CD4-positive, alpha-beta memory T cell (primary cell): ENCODE data around the gene SLC35G2. TPM values are rescaled to one million over a fixed set of nuclear protein-coding genes. Genes with fewer than 3 reads are reported as not detected.

Experiments
- CTCF ChIA-PET: fragments of 350-600 bp; sonication (Branson Sonifier 250); formaldehyde crosslinking; loops from one replicate; lab custom pipeline; 2021; ENCODE audit warnings: inconsistent platforms; ENCODE audit not compliant: partially characterized antibody; lab: Charles Lee
- POLR2A ChIA-PET: fragments of 350-600 bp; sonication (Branson Sonifier 250); formaldehyde crosslinking; loops from one replicate; lab custom pipeline; 2021; ENCODE audit not compliant: partially characterized antibody; lab: Charles Lee
- DNase-seq, 5 donors: peaks; one replicate each; pipeline versions ENCODE4 v3.0.0 to v3.0.0-alpha.2; 2020 to 2022; ENCODE audit warnings: mixed read lengths in 1 of 5
- H3K27ac ChIP-seq: one replicate; pipeline ENCODE4 v1.7.0; 2013; ENCODE audit warnings: low read depth, low read length
- H3K27me3 ChIP-seq: 2 replicates; pipeline ENCODE4 v1.7.0; 2013; ENCODE audit warnings: mild to moderate bottlenecking, low read length, moderate library complexity; ENCODE audit not compliant: insufficient read depth
- H3K36me3 ChIP-seq: 2 replicates; pipeline ENCODE4 v1.7.0; 2013; ENCODE audit warnings: mild to moderate bottlenecking, low read length, moderate library complexity; ENCODE audit not compliant: insufficient read depth
- H3K4me1 ChIP-seq: 2 replicates; pipeline ENCODE4 v1.7.0; 2013; ENCODE audit warnings: mild to moderate bottlenecking, low read length, moderate library complexity; ENCODE audit not compliant: insufficient read depth
- H3K4me3 ChIP-seq, 2 donors: one replicate each; pipeline ENCODE4 v1.7.0; 2013; ENCODE audit warnings: low read length in 2 of 2, mild to moderate bottlenecking in 1 of 2
- H3K9me3 ChIP-seq, 2 donors: one replicate each; pipeline ENCODE4 v1.7.0; 2013; ENCODE audit warnings: low read length in 2 of 2, control low read depth in 1 of 2; ENCODE audit not compliant: control insufficient read depth in 1 of 2
- H3K27ac Mint-ChIP-seq, 7 donors: one replicate each; pipeline ENCODE4 v1.8.0; 2020 to 2021; ENCODE audit warnings: mixed read lengths in 7 of 7, mild to moderate bottlenecking in 6 of 7, inconsistent platforms in 3 of 7, moderate library complexity in 3 of 7
- H3K27me3 Mint-ChIP-seq, 2 donors: one replicate each; pipeline ENCODE4 v1.8.0; 2020 to 2021; ENCODE audit warnings: mixed read lengths in 2 of 2
- H3K36me3 Mint-ChIP-seq, 2 donors: one replicate each; pipeline ENCODE4 v1.8.0; 2020 to 2021; ENCODE audit warnings: mixed read lengths in 2 of 2, inconsistent platforms in 1 of 2, mild to moderate bottlenecking in 1 of 2
- H3K4me1 Mint-ChIP-seq, 4 donors: one replicate each; pipeline ENCODE4 v1.8.0; 2020 to 2021; ENCODE audit warnings: mixed read lengths in 4 of 4, mild to moderate bottlenecking in 1 of 4
- H3K4me3 Mint-ChIP-seq, 8 donors: one replicate each; pipeline ENCODE4 v1.8.0; 2020 to 2021; ENCODE audit warnings: mixed read lengths in 8 of 8, mild to moderate bottlenecking in 7 of 8, moderate library complexity in 6 of 8, inconsistent platforms in 3 of 8
- H3K9me3 Mint-ChIP-seq, 8 donors: one replicate each; pipeline ENCODE4 v1.8.0; 2020 to 2021; ENCODE audit warnings: mixed read lengths in 8 of 8, mild to moderate bottlenecking in 5 of 8, inconsistent platforms in 3 of 8, moderate library complexity in 1 of 8
- intact Hi-C: fragments of 100-400 bp; cut with micrococcal nuclease; formaldehyde crosslinking; loops from one replicate; pipeline ENCODE4 v1.15.1; 2023
- polyA plus RNA-seq, 2 donors: library from polyadenylated mRNA; unstranded; fragments of 300-500 nt; fragmentation: Illumina TruSeq; gene quantifications; one replicate each; pipeline ENCODE4 v1.2.3, GENCODE V29; 2021
- total RNA-seq, 2 experiments: library from RNA; stranded (reverse); gene quantifications; one replicate each; pipeline ENCODE4 v1.2.3, GENCODE V29; 2021

Gene SLC35G2
- total and polyA plus RNA-seq, 4 experiments from 2014 or later: 0.17 to 0.42 (median 0.32) TPM

DNA sequence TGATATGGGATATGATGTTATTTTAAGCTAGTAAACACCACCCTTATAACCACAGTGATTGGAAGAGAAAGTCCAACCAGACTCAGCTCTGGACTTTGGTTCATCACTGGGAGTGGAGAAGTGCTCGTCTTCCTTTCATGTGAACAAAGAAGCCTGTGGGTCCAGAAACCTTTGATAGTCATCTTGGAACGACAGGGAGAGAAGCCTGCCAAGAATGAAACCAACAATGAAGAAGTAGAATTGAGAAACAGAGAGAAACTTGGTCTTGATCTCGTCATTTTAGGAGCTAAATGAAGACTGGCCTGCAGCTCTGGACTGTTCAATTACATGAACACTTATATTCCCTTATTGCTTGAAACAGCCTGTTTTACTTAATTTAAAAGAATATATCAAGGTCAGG is 13.1 kb upstream of the SLC35G2 start:
- Histone ChIP-seq H3K4me1 (no peaks in the 10 kb centered on the region), H3K27me3 (no peaks in the 10 kb centered on the region), H3K4me3 (no peak overlapping the region), H3K36me3 (no peaks in the 10 kb centered on the region), H3K9me3 (no peaks in the 10 kb centered on the region), H3K27ac (no peak overlapping the region)
- Mint-ChIP-seq H3K4me1 (peaks cover 0 to 3% (median 0%) of the 10 kb centered on the region in 4 donors), H3K27ac (no peak overlapping the region), H3K27me3 (no peaks in the 10 kb centered on the region), H3K36me3 (no peaks in the 10 kb centered on the region), H3K9me3 (peaks cover 0 to 2% (median 0%) of the 10 kb centered on the region in 8 donors), H3K4me3 (no peak overlapping the region)
- ChIA-PET CTCF (interaction anchor here (1.4 to 1.5 kb wide), 2 partner anchors 56 to 224 kb away, joined by 3 to 4 read pairs; partner anchors contain the start of gene NCK1), POLR2A (interaction anchor here (1.1 kb wide), 1 partner anchor 56 kb away, joined by 3 read pairs; the partner anchor contains the start of gene NCK1)
- intact Hi-C loops: no loop called here
- DNase-seq: no peak

DNA sequence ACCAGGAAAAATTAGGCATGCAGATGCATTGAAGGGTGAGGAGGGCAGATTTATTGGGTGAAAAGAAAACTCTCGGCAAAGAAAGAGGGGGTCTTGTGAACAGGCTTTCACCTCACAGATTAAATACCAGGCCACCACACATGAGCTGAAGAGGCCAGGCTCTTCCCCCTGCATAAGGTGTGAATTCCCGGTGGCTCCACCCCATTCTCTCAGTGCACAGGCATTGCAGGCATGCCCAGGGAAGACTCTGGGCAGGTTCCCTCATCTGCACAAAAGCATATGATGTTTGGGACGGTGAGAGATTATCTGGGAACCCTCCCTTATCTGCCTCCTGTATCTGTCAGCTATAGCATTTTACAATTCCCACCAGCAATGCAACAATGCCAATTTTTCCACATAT is 7.2 kb upstream of the SLC35G2 start:
- Mint-ChIP-seq H3K36me3 (no peaks in the 10 kb centered on the region), H3K4me3 (no peak overlapping the region), H3K9me3 (peaks cover 0 to 4% (median 0%) of the 10 kb centered on the region in 8 donors), H3K27ac (no peak overlapping the region), H3K27me3 (peaks cover 0 to 3% of the 10 kb centered on the region in 2 donors), H3K4me1 (no peaks in the 10 kb centered on the region)
- no peak for DNase-seq
- H3K36me3 ChIP-seq: no peaks in the 10 kb centered on the region
- no peaks in the 10 kb centered on the region for H3K4me1 ChIP-seq
- POLR2A ChIA-PET: no interaction called here
- H3K27ac ChIP-seq: no peak overlapping the region
- intact Hi-C loops: no loop called here
- CTCF ChIA-PET: no interaction called here
- H3K9me3 ChIP-seq: no peaks in the 10 kb centered on the region
- no peak overlapping the region for H3K4me3 ChIP-seq
- H3K27me3 ChIP-seq: no peaks in the 10 kb centered on the region

DNA sequence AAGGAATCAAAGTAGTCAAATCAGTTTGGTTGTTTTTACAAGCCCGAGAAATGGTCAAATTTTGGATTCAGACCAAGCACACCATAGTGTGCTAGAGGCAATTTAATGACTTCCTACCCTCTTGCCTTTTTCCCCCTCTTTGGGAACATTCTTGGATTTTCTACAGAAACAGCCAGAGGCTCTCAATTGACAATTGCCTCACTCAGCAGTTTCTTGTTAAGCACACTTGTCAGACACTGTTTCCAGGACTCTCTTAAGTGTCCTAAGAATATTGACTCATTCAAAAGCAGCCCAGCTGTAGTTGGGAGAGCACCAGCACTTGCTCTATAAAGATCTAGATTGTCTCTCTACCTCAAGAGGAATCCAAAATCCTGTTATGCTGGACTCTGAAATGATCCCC is 1.5 kb upstream of the SLC35G2 start:
- H3K27me3 ChIP-seq: peaks cover 13% of the 10 kb centered on the region
- no peaks in the 10 kb centered on the region for H3K36me3 ChIP-seq
- H3K27ac ChIP-seq: no peak overlapping the region
- no peaks in the 10 kb centered on the region for H3K9me3 ChIP-seq
- CTCF ChIA-PET: no interaction called here
- peaks cover 17% of the 10 kb centered on the region for H3K4me1 ChIP-seq
- Mint-ChIP-seq H3K27ac (no peak overlapping the region), H3K4me1 (peaks cover 14 to 21% (median 18%) of the 10 kb centered on the region in 4 donors), H3K36me3 (no peaks in the 10 kb centered on the region), H3K27me3 (peaks cover 18 to 31% of the 10 kb centered on the region in 2 donors), H3K4me3 (peak overlapping the region in 5 of 8 donors; percentile 78 to 91 (median 84)), H3K9me3 (peaks cover 0 to 2% (median 0%) of the 10 kb centered on the region in 8 donors)
- no peak overlapping the region for H3K4me3 ChIP-seq
- POLR2A ChIA-PET: no interaction called here
- no peak for DNase-seq
- intact Hi-C loops: no loop called here

DNA sequence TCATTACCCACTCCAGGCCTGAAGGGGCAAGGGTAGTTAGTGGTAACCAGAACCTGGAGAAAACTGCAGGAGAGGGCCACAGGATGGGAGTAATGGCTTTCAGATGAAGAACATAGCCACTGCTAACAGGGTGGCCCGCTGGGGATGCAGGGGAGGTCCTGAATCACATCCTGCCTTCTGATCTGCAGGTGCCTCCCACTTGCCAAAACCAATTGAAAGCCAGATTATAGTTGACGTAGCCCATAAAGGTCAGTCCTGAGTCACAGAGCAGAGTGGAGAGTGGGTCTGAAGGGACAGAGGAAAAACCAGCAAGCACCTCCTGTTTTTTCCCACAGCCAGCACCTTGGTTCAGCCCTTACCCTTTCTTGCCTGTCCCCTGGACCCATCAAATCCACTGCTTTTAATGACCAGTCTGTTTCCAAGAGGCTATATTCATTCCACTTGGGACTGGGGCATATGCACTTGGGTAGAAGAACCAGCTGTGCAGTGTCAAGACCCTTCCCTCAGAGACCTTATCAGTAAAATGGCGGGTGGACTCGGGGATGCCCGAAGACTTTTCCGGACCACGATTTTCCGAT is 646 bp upstream of the SLC35G2 start:
- DNase-seq: peak in 2 of 5 donors; percentile 0 to 33
- Mint-ChIP-seq H3K4me3 (peak overlapping the region; percentile 78 to 93 (median 86)), H3K27ac (peak overlapping the region in 1 of 7 donors; percentile 37), H3K36me3 (no peaks in the 10 kb centered on the region), H3K27me3 (peaks cover 18 to 37% of the 10 kb centered on the region in 2 donors), H3K9me3 (peaks cover 0 to 9% (median 4%) of the 10 kb centered on the region in 8 donors), H3K4me1 (peaks cover 14 to 21% (median 18%) of the 10 kb centered on the region in 4 donors)
- intact Hi-C loops: loop anchor here (2.0 kb wide), 1 partner anchor 65 kb away; the partner anchor contains the start of gene STAG1
- POLR2A ChIA-PET: interaction anchor here (0.9 kb wide), 1 partner anchor 43 kb away, joined by 3 read pairs; the partner anchor contains the start of gene NCK1
- CTCF ChIA-PET: no interaction called here
- Histone ChIP-seq H3K4me3 (peak overlapping the region; percentile 17 to 50), H3K36me3 (no peaks in the 10 kb centered on the region), H3K27ac (no peak overlapping the region), H3K4me1 (peaks cover 17% of the 10 kb centered on the region), H3K27me3 (peaks cover 13% of the 10 kb centered on the region), H3K9me3 (no peaks in the 10 kb centered on the region)

DNA sequence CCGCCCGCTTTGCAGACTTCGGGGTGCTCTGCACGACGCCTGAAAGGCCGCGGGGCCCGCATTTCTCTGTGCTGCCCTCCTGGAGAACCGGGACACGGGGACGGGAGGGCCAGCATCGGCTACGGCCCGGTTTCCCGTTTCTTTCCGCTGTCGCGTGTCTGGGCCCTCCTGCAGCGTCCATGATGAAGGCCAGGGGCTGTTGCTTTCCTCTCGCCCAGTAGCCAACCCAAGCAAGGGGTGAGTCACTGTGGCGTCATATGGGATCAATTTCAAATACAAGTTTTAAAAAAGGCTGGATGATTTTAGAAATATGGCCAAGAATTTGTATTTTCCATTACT is 435 bp downstream of the SLC35G2 start:
- Mint-ChIP-seq H3K4me1 (peaks cover 14 to 21% (median 18%) of the 10 kb centered on the region in 4 donors), H3K27ac (peak overlapping the region in 4 of 7 donors; percentile 11 to 65 (median 32)), H3K36me3 (no peaks in the 10 kb centered on the region), H3K27me3 (peaks cover 18 to 39% of the 10 kb centered on the region in 2 donors), H3K4me3 (peak overlapping the region; percentile 83 to 94 (median 89)), H3K9me3 (peaks cover 0 to 12% (median 6%) of the 10 kb centered on the region in 8 donors)
- CTCF ChIA-PET: no interaction called here
- Histone ChIP-seq H3K36me3 (no peaks in the 10 kb centered on the region), H3K4me3 (peak overlapping the region; percentile 50 to 63), H3K9me3 (no peaks in the 10 kb centered on the region), H3K27ac (no peak overlapping the region), H3K4me1 (peaks cover 17% of the 10 kb centered on the region), H3K27me3 (peaks cover 13% of the 10 kb centered on the region)
- intact Hi-C loops: loop anchor here (2.0 kb wide), 1 partner anchor 67 kb away; the partner anchor contains the start of gene STAG1
- POLR2A ChIA-PET: interaction anchor here (0.9 kb wide), 1 partner anchor 42 kb away, joined by 3 read pairs; the partner anchor contains the start of gene NCK1
- peak in 2 of 5 donors; percentile 13 to 45 for DNase-seq

DNA sequence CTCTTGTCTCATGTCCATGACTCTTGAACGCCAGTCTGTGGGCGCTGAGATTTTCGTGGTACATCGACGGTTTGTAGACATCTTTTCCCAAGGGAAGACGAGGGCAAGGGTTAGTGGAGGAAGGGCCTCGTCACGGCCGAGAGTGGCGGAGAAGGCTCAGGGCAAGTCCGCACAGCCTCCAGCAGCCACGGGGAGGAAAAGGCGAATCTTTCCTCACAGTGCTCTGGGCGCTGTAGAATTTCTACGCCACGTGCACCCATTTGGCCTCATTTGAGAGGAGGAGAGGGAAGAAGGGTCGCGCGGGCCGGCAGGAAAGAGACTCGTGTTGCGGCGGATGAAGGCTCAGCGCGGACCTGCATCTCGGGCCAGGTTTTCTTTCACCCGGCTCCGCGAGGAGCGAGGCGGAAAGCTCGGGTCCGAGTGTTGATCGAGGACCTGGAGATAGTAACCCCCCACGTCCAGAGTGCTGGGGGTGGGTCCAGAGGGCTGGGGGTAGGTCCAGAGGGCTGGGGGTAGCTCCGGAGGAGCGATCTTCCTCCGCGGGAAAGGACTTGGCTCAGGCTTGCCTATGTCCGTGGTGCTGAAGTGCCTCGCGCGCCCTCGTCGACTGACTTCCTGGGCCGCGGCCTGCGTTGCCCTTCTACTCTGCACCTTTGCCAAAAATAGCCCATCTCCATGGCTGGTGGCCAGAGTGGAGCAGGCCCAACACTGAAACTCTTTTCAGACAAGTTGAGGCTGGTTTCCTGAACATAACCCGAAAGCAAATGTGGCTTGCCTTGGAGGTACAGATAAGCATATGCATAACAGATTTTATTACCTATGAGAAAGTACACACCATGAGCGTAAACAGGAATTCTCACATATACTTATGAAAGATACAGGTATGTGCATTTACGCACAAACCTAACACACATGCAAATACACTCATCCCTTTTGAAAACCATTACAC is 1.1 kb downstream of the SLC35G2 start:
- intact Hi-C loops: loop anchor here (2.0 to 5.0 kb wide), 2 partner anchors 42 to 67 kb away; partner anchors contain the start of genes NCK1 and STAG1
- Histone ChIP-seq H3K36me3 (no peaks in the 10 kb centered on the region), H3K27ac (no peak overlapping the region), H3K27me3 (peaks cover 13% of the 10 kb centered on the region), H3K4me1 (peaks cover 17% of the 10 kb centered on the region), H3K4me3 (peak overlapping the region; percentile 50 to 63), H3K9me3 (no peaks in the 10 kb centered on the region)
- Mint-ChIP-seq H3K36me3 (no peaks in the 10 kb centered on the region), H3K4me3 (peak overlapping the region; percentile 83 to 94 (median 89)), H3K9me3 (peaks cover 0 to 16% (median 9%) of the 10 kb centered on the region in 8 donors), H3K27me3 (peaks cover 21 to 39% of the 10 kb centered on the region in 2 donors), H3K4me1 (peaks cover 14 to 21% (median 18%) of the 10 kb centered on the region in 4 donors), H3K27ac (peak overlapping the region in 4 of 7 donors; percentile 11 to 65 (median 42))
- ChIA-PET CTCF (interaction anchor here (1.0 to 1.6 kb wide), 3 partner anchors 25 to 194 kb away, joined by 3 to 5 read pairs (median 3); partner anchors contain the start of gene STAG1), POLR2A (interaction anchor here (0.9 kb wide), 1 partner anchor 68 kb away, joined by 3 read pairs; the partner anchor contains the start of gene STAG1)
- DNase-seq: peak; percentile 14 to 37 (median 27)
